ENCODE data around the gene ACVR1. TPM values are rescaled to one million over a fixed set of nuclear protein-coding genes. Genes with fewer than 3 reads are reported as not detected.

Gene ACVR1
- total and polyA plus RNA-seq, 9 of the 15 experiments (the other 6 are each of a cell fraction or from before 2014, with no cell fraction given), result 3.8 to 14.3 (median 6.9) TPM

GRCh38 chr2:157876786-157877138, 632 bp upstream of the ACVR1 start:
- Histone ChIP-seq H3K36me3 (ENCODE audit: control insufficient read depth, insufficient read depth, low read length) (no peaks in the 10 kb centered on the region), H2AFZ (ENCODE audit: low read depth, low read length) (peak overlapping the region; percentile 95), H4K20me1 (replicated peaks; ENCODE audit: control insufficient read depth, insufficient read depth, low read length) (no peaks in the 10 kb centered on the region), H3K27me3 (ENCODE audit: control insufficient read depth in 2 of 2, insufficient read depth in 2 of 2, low read length in 2 of 2) (no peaks in the 10 kb centered on the region), H3K4me2 (ENCODE audit: insufficient read depth, low read length) (peak overlapping the region; percentile 90), H3K4me3 (peak overlapping the region; percentile 67), H3K79me2 (ENCODE audit: control insufficient read depth, insufficient read depth, low read length) (peaks cover 30% of the 10 kb centered on the region), H3K4me1 (replicated peaks in 1 of 2; ENCODE audit: control insufficient read depth in 2 of 2, insufficient read depth in 2 of 2, low read length in 2 of 2) (peaks cover 8 to 19% of the 10 kb centered on the region in 2 experiments), H3K9ac (ENCODE audit: insufficient read depth in 1 of 2, low read depth in 2 of 2, low read length in 2 of 2) (peak overlapping the region; percentile 67 to 89), H3K27ac (ENCODE audit: extremely low read depth, low read depth, low read length) (peak overlapping the region; percentile 56; the same call in 2 of the 3 replicates), H3K9me1 (ENCODE audit: control insufficient read depth, insufficient read depth, low read length) (no peaks in the 10 kb centered on the region), H3K9me3 (replicated peaks; ENCODE audit: control insufficient read depth, insufficient read depth, low read depth, low read length) (no peaks in the 10 kb centered on the region)
- WGBS (ENCODE audit: insufficient coverage, low coverage, missing lambda C conversion rate), result 4% methylated on average over 12 of the region's 12 CpGs
- FAIRE-seq (peak; percentile 26), ATAC-seq (no peak), DNase-seq (ENCODE audit: extremely low read depth in 1 of 4, low spot score in 3 of 4) (no peak)
- ChIA-PET CTCF (ENCODE audit: low intra/inter-chr PET ratio) (no interaction called here), POLR2A (interaction anchor here (0.6 to 2.9 kb wide), 16 partner anchors 9 to 631 kb away, joined by 3 to 16 read pairs (median 4); no protein-coding TSS in a partner anchor)
- no peak for TF ChIP-seq ZC3H11A (IDR thresholded peaks at IDR 0.05; ENCODE audit: low read depth, low read length)
- TF ChIP-seq EGR1 (conservative IDR thresholded peaks at IDR 0.05), result no peak
- TF ChIP-seq, protein P1, sequence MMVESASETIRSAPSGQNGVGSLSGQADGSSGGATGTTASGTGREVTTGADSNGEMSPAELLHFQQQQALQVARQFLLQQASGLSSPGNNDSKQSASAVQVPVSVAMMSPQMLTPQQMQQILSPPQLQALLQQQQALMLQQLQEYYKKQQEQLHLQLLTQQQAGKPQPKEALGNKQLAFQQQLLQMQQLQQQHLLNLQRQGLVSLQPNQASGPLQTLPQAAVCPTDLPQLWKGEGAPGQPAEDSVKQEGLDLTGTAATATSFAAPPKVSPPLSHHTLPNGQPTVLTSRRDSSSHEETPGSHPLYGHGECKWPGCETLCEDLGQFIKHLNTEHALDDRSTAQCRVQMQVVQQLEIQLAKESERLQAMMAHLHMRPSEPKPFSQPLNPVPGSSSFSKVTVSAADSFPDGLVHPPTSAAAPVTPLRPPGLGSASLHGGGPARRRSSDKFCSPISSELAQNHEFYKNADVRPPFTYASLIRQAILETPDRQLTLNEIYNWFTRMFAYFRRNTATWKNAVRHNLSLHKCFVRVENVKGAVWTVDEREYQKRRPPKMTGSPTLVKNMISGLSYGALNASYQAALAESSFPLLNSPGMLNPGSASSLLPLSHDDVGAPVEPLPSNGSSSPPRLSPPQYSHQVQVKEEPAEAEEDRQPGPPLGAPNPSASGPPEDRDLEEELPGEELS (CRISPR knock-in tag; IDR thresholded peaks at IDR 0.05; ENCODE audit: borderline replicate concordance), result 0 out of 2 replicates have a peak, but pooled peaks have one; percentile 1
- TF ChIP-seq ZNF830 (CRISPR knock-in tag; IDR thresholded peaks at IDR 0.05), result no peak
- peak; percentile 55; the same call in 1 of the 2 replicates for TF ChIP-seq NFATC3 (IDR thresholded peaks at IDR 0.05)
- TF ChIP-seq SIN3A (IDR thresholded peaks at IDR 0.05; ENCODE audit: borderline replicate concordance in 2 of 2, control insufficient read depth in 1 of 2, low read depth in 2 of 2, low read length in 2 of 2), result 0 out of 4 replicates have a peak, but pooled peaks of 1 of the 2 experiments have one; percentile 18
- TF ChIP-seq, protein P2, sequence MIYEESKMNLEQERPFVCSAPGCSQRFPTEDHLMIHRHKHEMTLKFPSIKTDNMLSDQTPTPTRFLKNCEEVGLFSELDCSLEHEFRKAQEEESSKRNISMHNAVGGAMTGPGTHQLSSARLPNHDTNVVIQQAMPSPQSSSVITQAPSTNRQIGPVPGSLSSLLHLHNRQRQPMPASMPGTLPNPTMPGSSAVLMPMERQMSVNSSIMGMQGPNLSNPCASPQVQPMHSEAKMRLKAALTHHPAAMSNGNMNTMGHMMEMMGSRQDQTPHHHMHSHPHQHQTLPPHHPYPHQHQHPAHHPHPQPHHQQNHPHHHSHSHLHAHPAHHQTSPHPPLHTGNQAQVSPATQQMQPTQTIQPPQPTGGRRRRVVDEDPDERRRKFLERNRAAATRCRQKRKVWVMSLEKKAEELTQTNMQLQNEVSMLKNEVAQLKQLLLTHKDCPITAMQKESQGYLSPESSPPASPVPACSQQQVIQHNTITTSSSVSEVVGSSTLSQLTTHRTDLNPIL (CRISPR knock-in tag; IDR thresholded peaks at IDR 0.05), result no peak
- TF ChIP-seq CBX3 (IDR thresholded peaks at IDR 0.05; ENCODE audit: borderline replicate concordance in 1 of 2, low read length in 2 of 2), result peak in 1 of 2 experiments; percentile 27; a peak in 1 of 3 replicates
- TF ChIP-seq E2F1 (CRISPR knock-in tag; IDR thresholded peaks at IDR 0.05), result 0 out of 2 replicates have a peak, but pooled peaks have one; percentile 17
- 0 out of 2 replicates have a peak, but pooled peaks have one; percentile 29 for TF ChIP-seq ZC3H4 (CRISPR knock-in tag; IDR thresholded peaks at IDR 0.05; ENCODE audit: borderline replicate concordance)
- in situ Hi-C loops (cut with MboI) (no loop called here), intact Hi-C loops (cut with micrococcal nuclease) (loop anchor here (2.0 to 10.0 kb wide), 3 partner anchors 22 to 128 kb away; no protein-coding TSS in a partner anchor)
- BruUV-seq (replicated peaks), result no TSS peak

Data from K562 (cell line).